OCI-LY3 (cell line): ENCODE data around the gene NAB2.

ENCODE experiments used
- H2AFZ ChIP-seq: fragments of 200-600, 300-600 bp; shearing (Covaris generic); 2 replicates; pipeline ENCODE4 v1.6.0; 2014; ENCODE audit warnings: antibody characterized with exemption, low read depth, low read length
- H3K27ac ChIP-seq: fragments of 200-600, 300-600 bp; sonication (generic); 2 replicates; pipeline ENCODE4 v1.5.1; 2014; ENCODE audit warnings: mild to moderate bottlenecking, low read length, moderate library complexity, mixed read lengths
- H3K27me3 ChIP-seq: fragments of 200-600, 300-600 bp; sonication (generic); 2 replicates; pipeline ENCODE4 v1.6.1; 2014; ENCODE audit warnings: low read depth, low read length, mixed read lengths
- H3K36me3 ChIP-seq: fragments of 200-600, 300-600 bp; sonication (generic); replicated peaks from 2 replicates; pipeline ENCODE3; 2014; ENCODE audit warnings: low read depth, low read length, mixed read lengths
- H3K4me1 ChIP-seq: fragments of 300-600, 200-600 bp; sonication (generic); 2 replicates; pipeline ENCODE4 v1.6.1; 2014; ENCODE audit warnings: low read length, mixed read lengths
- H3K4me2 ChIP-seq: fragments of 200-600, 300-600 bp; sonication (generic); 2 replicates; pipeline ENCODE4 v1.6.1; 2014; ENCODE audit warnings: low read length, mixed read lengths
- H3K4me3 ChIP-seq: fragments of 300-600, 200-600 bp; sonication (generic); 2 replicates; pipeline ENCODE4 v1.5.1; 2014; ENCODE audit warnings: antibody characterized with exemption, mild to moderate bottlenecking, low read length, moderate library complexity
- H3K79me2 ChIP-seq: fragments of 300-600, 200-600 bp; shearing (Covaris generic); 2 replicates; pipeline ENCODE4 v1.6.1; 2014; ENCODE audit warnings: mild to moderate bottlenecking, low read length, mixed read lengths
- H3K9ac ChIP-seq: fragments of 300-600, 200-600 bp; shearing (Covaris generic); 2 replicates; pipeline ENCODE4 v1.6.0; 2014; ENCODE audit warnings: mild to moderate bottlenecking, low read length, moderate library complexity
- H3K9me3 ChIP-seq: fragments of 200-600, 300-600 bp; shearing (Covaris generic); 2 replicates; pipeline ENCODE4 v1.6.1; 2014; ENCODE audit warnings: low read length, mixed read lengths; ENCODE audit not compliant: insufficient read depth
- H4K20me1 ChIP-seq: fragments of 200-600, 300-600 bp; sonication (generic); 2 replicates; pipeline ENCODE4 v1.6.1; 2016; ENCODE audit warnings: low read length, mixed read lengths; ENCODE audit not compliant: insufficient read depth
- CTCF ChIP-seq: fragments of 200-600, 300-600 bp; sonication (generic); IDR thresholded peaks from 2 replicates; pipeline ENCODE4 v1.5.1; 2014; ENCODE audit warnings: antibody characterized with exemption, low read length, low read depth
- EZH2phosphoT487 ChIP-seq: fragments of 200-600 bp; shearing (Covaris generic); IDR thresholded peaks from 2 replicates; pipeline ENCODE4 v1.6.1; 2018; ENCODE audit warnings: antibody characterized with exemption, mixed run types, low read depth

The NAB2 gene

GRCh38 chr12:57139796-57140649 lies 51.1 kb downstream of the NAB2 start:
- Histone ChIP-seq H3K9ac (no peak overlapping the region), H3K27ac (no peak overlapping the region), H3K27me3 (0 out of 2 replicates have a peak, but pooled peaks cover 3% of the 10 kb centered on the region), H3K4me2 (no peak overlapping the region), H3K4me1 (no peaks in the 10 kb centered on the region), H2AFZ (no peak overlapping the region), H3K79me2 (no peaks in the 10 kb centered on the region), H4K20me1 (no peaks in the 10 kb centered on the region), H3K36me3 (no peaks in the 10 kb centered on the region), H3K9me3 (no peaks in the 10 kb centered on the region), H3K4me3 (no peak overlapping the region)
- TF ChIP-seq EZH2phosphoT487 (no peak), CTCF (no peak)

- no peak overlapping the region for H3K9ac ChIP-seq
- TF ChIP-seq CTCF (no peak), EZH2phosphoT487 (no peak)
- 0 out of 2 replicates have a peak, but pooled peaks cover 3% of the 10 kb centered on the region for H3K27me3 ChIP-seq
- H2AFZ ChIP-seq, result no peak overlapping the region
- H3K79me2 ChIP-seq, result no peaks in the 10 kb centered on the region
- H3K4me1 ChIP-seq, result no peaks in the 10 kb centered on the region
- no peaks in the 10 kb centered on the region for H3K36me3 ChIP-seq
- H3K4me2 ChIP-seq, result no peak overlapping the region
- no peak overlapping the region for H3K27ac ChIP-seq
- no peaks in the 10 kb centered on the region for H4K20me1 ChIP-seq
- H3K9me3 ChIP-seq, result no peaks in the 10 kb centered on the region
- no peak overlapping the region for H3K4me3 ChIP-seq
These were observed 52.3 kb downstream of the NAB2 start for GRCh38 chr12:57141249-57141648.

GRCh38 chr12:57142121-57142520 lies 53.2 kb downstream of the NAB2 start:
- Histone ChIP-seq H3K79me2 (no peaks in the 10 kb centered on the region), H3K4me1 (no peaks in the 10 kb centered on the region), H3K27me3 (0 out of 2 replicates have a peak, but pooled peaks cover 3% of the 10 kb centered on the region), H3K27ac (no peak overlapping the region), H3K9ac (no peak overlapping the region), H3K4me3 (no peak overlapping the region), H3K9me3 (no peaks in the 10 kb centered on the region), H4K20me1 (no peaks in the 10 kb centered on the region), H2AFZ (no peak overlapping the region), H3K36me3 (no peaks in the 10 kb centered on the region), H3K4me2 (no peak overlapping the region)
- no peak for TF ChIP-seq EZH2phosphoT487
- TF ChIP-seq CTCF, result no peak

GRCh38 chr12:57142727-57143126 lies 53.8 kb downstream of the NAB2 start:
- H2AFZ ChIP-seq, result no peak overlapping the region
- no peaks in the 10 kb centered on the region for H3K9me3 ChIP-seq
- TF ChIP-seq EZH2phosphoT487, result no peak
- TF ChIP-seq CTCF, result no peak
- no peaks in the 10 kb centered on the region for H3K79me2 ChIP-seq
- no peaks in the 10 kb centered on the region for H3K4me1 ChIP-seq
- H3K27ac ChIP-seq, result no peak overlapping the region
- 0 out of 2 replicates have a peak, but pooled peaks cover 3% of the 10 kb centered on the region for H3K27me3 ChIP-seq
- no peak overlapping the region for H3K9ac ChIP-seq
- no peaks in the 10 kb centered on the region for H4K20me1 ChIP-seq
- no peak overlapping the region for H3K4me2 ChIP-seq
- H3K4me3 ChIP-seq, result no peak overlapping the region
- no peaks in the 10 kb centered on the region for H3K36me3 ChIP-seq
